Heart right ventricle (tissue), 16 donors: ENCODE data around the gene INPP5D. TPM values are rescaled to one million over a fixed set of nuclear protein-coding genes. Genes with fewer than 3 reads are reported as not detected.

Experiments used
- ATAC-seq, 8 donors: fragments of 200-7000 bp; cut with Tn5 transposase; one replicate each; pipeline ENCODE4 v1.9.1; 2020; ENCODE audit warnings: mild to moderate bottlenecking in 8 of 8, moderate library complexity in 8 of 8, moderate number of reproducible peaks in 1 of 8
- DNase-seq, 2 donors: peaks; one replicate each; pipeline ENCODE4 v3.0.0-alpha.2; 2020
- H3K27ac ChIP-seq, 10 donors: fragments of 200-600 bp; sonication (generic) in 2 of 10; one replicate each; pipeline versions ENCODE4 v1.5.0 to v1.8.0; 2020 to 2022; ENCODE audit warnings: mild to moderate bottlenecking in 3 of 10
- H3K27me3 ChIP-seq, 7 donors: fragments of 200-600 bp; one replicate each; pipeline ENCODE4 v1.8.0; 2021 to 2022; ENCODE audit warnings: mild to moderate bottlenecking in 2 of 7
- H3K36me3 ChIP-seq, 9 donors: fragments of 200-600 bp; sonication (generic) in 1 of 9; one replicate each; pipeline versions ENCODE4 v1.5.0 to v1.8.0; 2020 to 2022; ENCODE audit warnings: mild to moderate bottlenecking in 2 of 9
- H3K4me1 ChIP-seq, 9 donors: fragments of 200-600 bp; sonication (generic) in 1 of 9; one replicate each; pipeline versions ENCODE4 v1.5.0 to v1.8.0; 2020 to 2022; ENCODE audit warnings: mild to moderate bottlenecking in 4 of 9
- H3K4me3 ChIP-seq, 10 donors: fragments of 200-600 bp; sonication (generic) in 2 of 10; one replicate each; pipeline versions ENCODE4 v1.5.0 to v1.8.0; 2020 to 2022; ENCODE audit warnings: mild to moderate bottlenecking in 7 of 10, moderate library complexity in 2 of 10
- H3K9me3 ChIP-seq, 11 donors: fragments of 200-600 bp in 10 of 11; sonication (generic) in 2 of 11; one replicate each; pipeline versions ENCODE4 v1.5.0 to v1.8.0; 2013 to 2022; ENCODE audit warnings: mild to moderate bottlenecking in 2 of 11, control low read depth in 1 of 11, moderate library complexity in 1 of 11
- CTCF ChIP-seq, 9 donors: fragments of 200-600 bp; sonication (generic) in 2 of 9; IDR thresholded peaks; one replicate each; pipeline versions ENCODE4 v1.5.0 to v1.8.0; 2021 to 2022; ENCODE audit warnings: antibody characterized with exemption in 9 of 9, mild to moderate bottlenecking in 5 of 9, moderate library complexity in 1 of 9
- WGBS, 2 donors: extraction: QIAGEN DNeasy Blood & Tissue Kit; methylation state at CpG; one replicate each; pipeline ENCODE4 v1.1.7; 2013; ENCODE audit warnings: inconsistent platforms in 1 of 2; 5-methylcytosine and 5-hydroxymethylcytosine counted together
- intact Hi-C, 10 donors: fragments of 100-400 bp; cut with DNase I; formaldehyde crosslinking; loops; one replicate each; pipeline versions ENCODE4 v1.11.1 to v1.14.2; 2022
- polyA plus RNA-seq, 2 donors: library from polyadenylated mRNA; stranded (reverse); fragments of 200-250 nt; gene quantifications; one replicate each; pipeline ENCODE4 v1.2.3, GENCODE V29; 2013
- total RNA-seq, 10 donors: library from RNA; stranded (reverse); fragmentation: NEBNext Ultra II Directional in 3 of 10; extraction: Animal tissue kit (Norgen Biotek cat#: 25700) in 3 of 10; gene quantifications; one replicate each; pipeline versions ENCODE4 v1.2.1 to v1.2.4, GENCODE V29; 2021 to 2023
- donor health status: Arrhythmogenic right ventricular cardiomyopathy.
- donor health status: ischemic (EF 13 %, LVEDD 7.1; RV severe dilation, severe dysfunction).
- donor health status: healthy with polysubstance abuse.
- donor health status: DM: no; HTN: yes; CAD: no.
- donor health status: DM: no; HTN: no; CAD: no.
- donor health status: ischemic (EF 25% LVEDD 6.9; RV normal size, moderate dysfunction).
- donor health status: ischemic (EF 25% LVEDD 5.7; RV mildly dilated, moderate dysfunction).
- donor health status: healthy.
- donor health status: DM: yes; HTN: yes; CAD: no.
- donor health status: Ischemic cardiomyopathy.
- donor health status: ischemic (EF 35%, LVEDD 5.7; RV mildly dilated, moderate dysfunction).
- donor health status: nonischemic (EF 11% LVEDD 7.7; RV severe dilation, severe dysfunction).
- donor health status: DM: yes; HTN: yes; CAD: no.
- donor health status: PGD.
- donor health status: ischemic (EF 29% LVEDD 5.4; RV normal size, mild dysfunction).
- donor health status: nonischemic (EF 23%, LVEDD 6.1; RV moderate dilation, normal function).

INPP5D gene
- total and polyA plus RNA-seq, 12 donors = 2.9 to 17.2 (median 5.7) TPM

DNA sequence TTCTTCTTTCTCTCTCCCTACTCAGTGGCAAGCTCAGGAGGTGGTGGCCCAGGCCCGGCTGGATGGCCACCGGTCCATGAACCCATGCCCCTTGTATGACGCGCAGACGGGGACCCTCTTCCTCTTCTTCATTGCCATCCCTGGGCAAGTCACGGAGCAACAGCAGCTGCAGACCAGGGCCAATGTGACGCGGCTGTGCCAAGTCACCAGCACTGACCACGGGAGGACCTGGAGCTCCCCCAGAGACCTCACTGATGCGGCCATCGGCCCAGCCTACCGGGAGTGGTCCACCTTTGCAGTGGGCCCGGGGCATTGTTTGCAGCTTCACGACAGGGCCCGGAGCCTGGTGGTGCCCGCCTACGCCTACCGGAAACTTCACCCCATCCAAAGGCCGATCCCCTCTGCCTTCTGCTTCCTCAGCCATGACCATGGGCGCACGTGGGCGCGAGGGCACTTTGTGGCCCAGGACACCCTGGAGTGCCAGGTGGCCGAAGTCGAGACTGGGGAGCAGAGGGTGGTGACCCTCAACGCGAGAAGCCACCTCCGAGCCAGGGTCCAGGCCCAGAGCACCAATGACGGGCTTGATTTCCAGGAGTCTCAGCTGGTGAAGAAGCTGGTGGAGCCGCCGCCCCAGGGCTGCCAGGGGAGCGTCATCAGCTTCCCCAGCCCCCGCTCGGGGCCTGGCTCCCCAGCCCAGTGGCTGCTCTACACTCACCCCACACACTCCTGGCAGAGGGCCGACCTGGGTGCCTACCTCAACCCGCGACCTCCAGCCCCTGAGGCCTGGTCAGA lies 25.9 kb upstream of the INPP5D start:
- intact Hi-C loops = loop anchor here in 1 of 10 donors (10.0 kb wide), 1 partner anchor 179 kb away; no protein-coding TSS in a partner anchor
- no peak for DNase-seq
- Histone ChIP-seq H3K36me3 (no peaks in the 10 kb centered on the region), H3K4me3 (no peak overlapping the region), H3K9me3 (no peaks in the 10 kb centered on the region), H3K27ac (no peak overlapping the region), H3K27me3 (peaks cover 0 to 3% (median 0%) of the 10 kb centered on the region in 7 donors), H3K4me1 (no peaks in the 10 kb centered on the region)
- WGBS, 2 donors = 91 to 95% methylated on average over 37 of the region's 37 CpGs
- ATAC-seq = peak in 1 of 8 donors; percentile 41
- no peak for TF ChIP-seq CTCF (IDR thresholded peaks at IDR 0.05)

GRCh38 chr2:233035426-233036161 lies 24.5 kb upstream of the INPP5D start:
- no peak for TF ChIP-seq CTCF (IDR thresholded peaks at IDR 0.05)
- H3K27me3 ChIP-seq = peaks cover 0 to 7% (median 0%) of the 10 kb centered on the region in 7 donors
- ATAC-seq (no peak), DNase-seq (no peak)
- no peaks in the 10 kb centered on the region for H3K36me3 ChIP-seq
- intact Hi-C loops = loop anchor here in 1 of 10 donors (10.0 kb wide), 1 partner anchor 181 kb away; no protein-coding TSS in a partner anchor
- H3K9me3 ChIP-seq = no peaks in the 10 kb centered on the region
- no peak overlapping the region for H3K27ac ChIP-seq
- H3K4me3 ChIP-seq = no peak overlapping the region
- 91 to 96% methylated on average over 23 of the region's 23 CpGs for WGBS, 2 donors
- no peaks in the 10 kb centered on the region for H3K4me1 ChIP-seq

GRCh38 chr2:233036162-233036838 lies 23.8 kb upstream of the INPP5D start:
- ATAC-seq (no peak), DNase-seq (no peak)
- Histone ChIP-seq H3K4me3 (no peak overlapping the region), H3K27ac (no peak overlapping the region), H3K36me3 (no peaks in the 10 kb centered on the region), H3K9me3 (no peaks in the 10 kb centered on the region), H3K27me3 (peaks cover 0 to 14% (median 0%) of the 10 kb centered on the region in 7 donors), H3K4me1 (no peaks in the 10 kb centered on the region)
- no peak for TF ChIP-seq CTCF (IDR thresholded peaks at IDR 0.05)
- 91 to 93% methylated on average over 12 of the region's 12 CpGs for WGBS, 2 donors
- intact Hi-C loops = loop anchor here in 1 of 10 donors (10.0 kb wide), 1 partner anchor 181 kb away; no protein-coding TSS in a partner anchor

DNA sequence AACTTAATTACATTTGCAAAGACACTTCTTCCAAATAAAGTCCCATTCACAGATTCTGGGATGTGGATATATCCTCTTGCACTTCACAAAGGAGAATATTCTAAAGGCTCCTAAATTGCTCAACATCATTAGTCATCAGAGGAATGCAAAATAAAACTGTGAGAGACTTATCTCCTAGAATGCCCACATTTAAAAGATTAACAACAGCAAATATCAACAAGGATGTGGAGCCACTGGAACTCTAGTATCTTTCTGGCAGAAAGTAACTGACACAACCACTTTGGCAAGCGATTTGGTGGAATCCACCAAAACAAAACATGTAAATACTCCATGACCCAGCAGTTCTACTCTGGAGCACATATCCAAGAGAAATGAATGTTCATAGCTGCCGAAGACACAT lies 23.1 kb upstream of the INPP5D start:
- intact Hi-C loops = loop anchor here in 1 of 10 donors (10.0 kb wide), 1 partner anchor 182 kb away; no protein-coding TSS in a partner anchor
- ATAC-seq (no peak), DNase-seq (no peak)
- Histone ChIP-seq H3K9me3 (no peaks in the 10 kb centered on the region), H3K27ac (no peak overlapping the region), H3K4me3 (no peak overlapping the region), H3K27me3 (peaks cover 0 to 15% (median 0%) of the 10 kb centered on the region in 7 donors), H3K36me3 (no peaks in the 10 kb centered on the region), H3K4me1 (peaks cover 0 to 3% (median 0%) of the 10 kb centered on the region in 9 donors)
- no peak for TF ChIP-seq CTCF (IDR thresholded peaks at IDR 0.05)
- 88 to 95% methylated on average over 2 of the region's 2 CpGs for WGBS, 2 donors
